Measurements from ENCODE around the gene RFX7. TPM values are rescaled to one million over a fixed set of nuclear protein-coding genes. Genes with fewer than 3 reads are reported as not detected.

RFX7 gene
- polyA plus RNA-seq, 3 donors: 1.1 to 1.8 (median 1.8) TPM

DNA sequence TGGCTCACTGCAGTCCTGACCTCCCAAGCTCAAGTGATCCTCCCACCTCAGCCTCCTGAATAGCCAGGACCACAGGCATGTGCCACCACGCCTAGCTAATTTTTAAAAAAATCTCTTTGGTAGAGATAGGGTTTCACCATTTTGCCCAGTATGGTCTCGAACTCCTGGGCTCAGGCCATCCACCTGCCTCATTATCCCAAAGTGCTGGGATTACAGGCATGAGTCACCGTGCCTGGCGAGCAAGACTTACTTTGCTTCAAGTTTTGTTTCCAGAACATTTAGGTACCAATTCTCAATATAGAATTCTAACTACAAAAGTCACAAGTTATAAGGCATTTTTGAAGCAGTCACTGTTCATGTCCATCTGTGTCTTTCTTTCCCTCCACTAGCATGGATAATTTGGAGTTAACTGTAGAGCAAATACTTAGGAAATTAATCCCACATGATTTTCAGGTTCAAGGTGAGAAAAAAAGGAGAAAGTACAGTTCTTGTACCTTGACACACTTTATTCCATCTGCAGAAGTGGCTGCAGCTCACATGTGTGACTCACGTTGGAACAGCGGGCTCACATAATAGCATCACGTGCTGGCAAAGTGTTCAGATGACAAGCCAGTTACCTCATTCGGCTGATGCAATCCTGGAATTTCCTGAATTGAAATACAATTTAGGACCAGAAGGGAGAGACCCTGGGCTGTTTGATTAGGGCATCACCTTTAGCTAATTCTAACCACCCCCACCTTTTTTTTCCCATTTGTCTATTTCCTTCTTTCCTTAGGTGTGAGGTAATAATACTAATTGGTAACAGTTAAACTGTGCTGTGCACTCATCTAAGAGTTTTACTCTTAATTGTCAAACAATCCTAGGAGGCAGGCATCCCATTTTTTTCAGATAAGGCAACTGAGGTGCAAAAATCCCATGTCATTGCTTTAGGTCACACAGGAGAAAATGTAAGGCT, 203.3 kb downstream of the RFX7 start:
- 53 to 56% (median 56%) methylated on average over 8 of the region's 8 CpGs for WGBS, 3 donors

DNA sequence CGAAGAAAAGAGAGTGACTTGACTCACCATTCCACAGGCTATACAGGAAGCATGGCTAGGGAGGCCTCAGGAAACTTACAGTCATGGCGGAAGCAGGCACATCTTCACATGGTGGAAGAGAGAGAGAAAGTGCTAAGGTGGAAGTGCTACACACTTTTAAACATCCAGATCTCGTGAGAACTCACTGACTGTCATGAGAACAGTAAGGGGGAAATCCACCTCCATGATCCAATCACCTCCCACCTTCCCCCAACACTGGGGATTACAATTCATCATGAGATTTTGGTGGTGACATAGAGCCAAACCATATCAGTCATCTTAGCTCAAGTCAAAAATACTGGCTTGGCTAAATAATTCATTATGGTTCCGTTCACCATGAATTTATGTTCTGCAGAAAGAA, 205.0 kb downstream of the RFX7 start:
- H3K27ac ChIP-seq (ENCODE audit: low read depth, low read length): no peak overlapping the region
- WGBS, 3 donors: 88 to 91% (median 89%) methylated on average over 4 of the region's 4 CpGs

More for the DNA sequence above, 203.3 kb downstream of the RFX7 start:
- H3K27ac ChIP-seq (ENCODE audit: low read depth, low read length): no peak overlapping the region

DNA sequence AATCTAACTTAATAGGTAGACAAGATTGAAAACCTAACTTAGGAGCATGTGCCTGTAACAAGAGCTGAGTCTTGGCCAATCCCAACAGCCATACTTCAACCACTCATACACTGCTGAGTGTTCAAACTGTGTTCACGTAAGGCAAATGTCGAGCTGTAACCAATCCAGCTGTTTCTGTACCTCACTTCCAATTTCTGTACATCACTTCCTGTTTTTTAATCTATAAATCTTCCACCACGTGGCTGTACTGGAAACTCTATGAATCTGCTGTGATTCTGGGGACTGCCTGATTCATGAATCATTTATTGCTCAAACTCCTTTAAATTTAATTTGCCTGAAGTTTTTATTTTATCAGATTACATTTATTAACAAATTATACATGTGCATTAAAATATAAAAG, 205.7 kb downstream of the RFX7 start:
- WGBS, 3 donors: 29 to 71% (median 35%) methylated on average over 3 of the region's 3 CpGs

More for the DNA sequence above, 205.7 kb downstream of the RFX7 start:
- no peak overlapping the region for H3K27ac ChIP-seq (ENCODE audit: low read depth, low read length)

Other genes with a start within 250 kb of the RFX7 start
- gene TEX9, start 121.5 kb upstream of the RFX7 start, polyA plus RNA-seq: 1 to 10 TPM; 1.0 to 1.7 (median 1.0) TPM
- gene MNS1, start 221.3 kb upstream of the RFX7 start, polyA plus RNA-seq: 1 to 10 TPM in 1 of 3 donors, under 1 TPM in 2; 0.85 to 5.8 (median 0.92) TPM